HAP-1 (cell line): ENCODE measurements around the gene WDR35.
"Not testable (repeated sequence)": the region's sequence is repeated elsewhere in the genome, so short reads cannot be mapped to it uniquely, and the experiment has no call there.

Experiments used
- DNase-seq, 2 experiments: peaks; one replicate each; pipeline ENCODE4 v3.0.0-alpha.2; 2016 to 2020; ENCODE audit warnings: low spot score in 2 of 2
- H3K27me3 ChIP-seq: fragments of 250-450 bp; sonication (Bioruptor Pico); 2 replicates; pipeline ENCODE4 v1.5.1; 2020; ENCODE audit warnings: low read depth, mild to moderate bottlenecking, moderate library complexity
- H3K36me3 ChIP-seq: fragments of 250-450 bp; sonication (Bioruptor Pico); replicated peaks from 2 replicates; pipeline ENCODE4 v1.5.1; 2020; ENCODE audit warnings: mild to moderate bottlenecking
- H3K4me1 ChIP-seq: fragments of 250-450 bp; sonication (Bioruptor Pico); 2 replicates; pipeline ENCODE4 v1.5.1; 2020; ENCODE audit warnings: mild to moderate bottlenecking
- H3K4me3 ChIP-seq: fragments of 250-450 bp; sonication (Bioruptor Pico); 2 replicates; pipeline ENCODE4 v1.5.1; 2020; ENCODE audit warnings: mild to moderate bottlenecking, moderate library complexity
- H3K9me3 ChIP-seq: fragments of 250-450 bp; sonication (Bioruptor Pico); 2 replicates; pipeline ENCODE4 v1.5.1; 2020; ENCODE audit warnings: mild to moderate bottlenecking, moderate library complexity
- in situ Hi-C: fragments of 300-500 bp; cut with MboI; formaldehyde crosslinking; loops from 3 replicates; pipeline ENCODE4 v1.14.3; 2020; ENCODE audit warnings: low sequenced_read_pairs, inconsistent platforms, mixed read lengths

Gene WDR35

DNA sequence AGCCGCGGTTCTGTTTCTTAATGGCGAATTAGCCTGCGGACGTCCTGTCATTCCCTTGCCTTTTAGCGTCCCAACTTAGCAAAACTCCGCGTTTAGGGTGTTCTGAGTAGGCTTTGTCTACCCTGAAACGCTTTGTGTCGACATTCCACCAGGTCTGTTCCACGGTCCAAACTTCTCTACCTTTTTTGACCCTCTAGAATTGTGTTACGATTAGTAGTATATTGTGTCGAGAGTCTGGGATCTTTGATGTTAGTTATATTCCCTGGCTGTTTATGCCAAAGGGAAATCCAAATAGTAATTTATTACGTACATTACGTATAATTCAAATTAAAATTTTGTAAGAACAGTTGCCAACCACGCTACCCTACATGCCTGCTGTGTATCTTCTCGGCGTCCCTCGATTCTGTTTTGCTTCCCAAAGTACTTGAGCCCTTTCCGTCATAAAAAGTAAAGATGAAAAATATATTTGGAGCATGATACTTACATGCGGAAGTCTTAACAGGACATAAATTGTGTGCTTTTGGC, 87.6 kb downstream of the WDR35 start:
- peaks cover 6% of the 10 kb centered on the region for H3K4me1 ChIP-seq
- in situ Hi-C loops = no loop called here
- H3K9me3 ChIP-seq = no peaks in the 10 kb centered on the region
- no peaks in the 10 kb centered on the region for H3K27me3 ChIP-seq
- no peak for DNase-seq
- no peaks in the 10 kb centered on the region; the same call in 1 of the 2 replicates for H3K36me3 ChIP-seq
- H3K4me3 ChIP-seq = peak overlapping the region; percentile 89

- H3K4me3 ChIP-seq = peak within 1 kb of the TSS; percentile 89
- no peaks in the 10 kb centered on the region for H3K27me3 ChIP-seq
- in situ Hi-C loops = no loop called here
- H3K4me1 ChIP-seq = peaks cover 6% of the 10 kb centered on the region
- H3K9me3 ChIP-seq = no peaks in the 10 kb centered on the region
- H3K36me3 ChIP-seq = no peaks in the 10 kb centered on the region; the same call in 1 of the 2 replicates
- peak; percentile 86 to 94 for DNase-seq
Observed at GRCh38 chr2:19901442-19902215, 88.3 kb downstream of the WDR35 start, which contains the start of gene TTC32. TTC32 (minus strand) TSS chr2:19901983; CDS start chr2:19901854, 129 bp downstream.

- Histone ChIP-seq H3K4me1 (peaks cover 6% of the 10 kb centered on the region), H3K4me3 (peak overlapping the region; percentile 89), H3K9me3 (no peaks in the 10 kb centered on the region), H3K36me3 (no peaks in the 10 kb centered on the region; the same call in 1 of the 2 replicates), H3K27me3 (no peaks in the 10 kb centered on the region)
- in situ Hi-C loops = no loop called here
- DNase-seq = no peak
Observed at GRCh38 chr2:19900931-19901441, 88.9 kb downstream of the WDR35 start.

DNA sequence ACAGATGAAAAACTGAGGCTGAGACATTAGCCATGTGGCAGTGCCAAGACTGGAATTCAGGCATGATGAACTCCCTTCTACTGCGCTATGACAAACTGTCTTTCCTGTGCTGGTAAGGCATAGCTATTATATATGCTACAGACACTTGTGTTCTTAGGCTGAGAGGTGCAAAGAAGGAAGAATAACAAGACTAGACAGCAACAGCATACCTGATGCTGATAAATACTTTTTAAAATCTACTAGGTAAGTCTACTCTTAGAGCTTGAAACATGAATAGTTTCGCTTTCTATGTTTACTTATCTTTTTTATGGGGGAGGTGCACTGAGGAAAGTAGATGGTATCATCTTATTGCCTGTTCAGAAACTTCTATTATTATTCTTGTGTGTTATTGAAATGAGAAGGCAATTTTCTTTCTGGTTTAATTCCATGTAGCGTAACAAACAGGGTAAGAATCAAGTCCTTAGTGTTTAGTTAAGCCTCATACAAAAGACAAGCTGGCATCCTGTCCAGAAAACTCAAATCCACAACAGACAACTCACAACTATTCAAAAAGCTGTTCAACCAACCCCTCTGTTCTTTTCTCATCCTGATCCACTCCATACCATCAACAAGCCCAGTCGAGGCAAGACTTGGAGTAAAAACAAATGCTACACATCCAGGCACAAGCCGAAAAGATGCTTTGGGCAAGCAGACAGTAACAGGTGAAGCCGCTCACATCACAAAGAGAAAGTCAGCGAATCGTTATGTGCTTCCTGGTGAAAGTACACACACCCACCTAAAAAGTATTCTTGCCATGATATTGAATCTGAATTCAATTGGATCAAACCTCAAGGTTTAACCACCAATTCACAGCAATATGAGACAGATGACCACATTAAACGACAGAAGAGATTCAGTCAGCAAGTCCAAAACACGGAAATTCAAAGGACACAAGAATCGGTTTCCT, 89.6 kb downstream of the WDR35 start:
- Histone ChIP-seq H3K4me1 (peaks cover 6% of the 10 kb centered on the region), H3K27me3 (no peaks in the 10 kb centered on the region), H3K9me3 (no peaks in the 10 kb centered on the region), H3K36me3 (no peaks in the 10 kb centered on the region; the same call in 1 of the 2 replicates), H3K4me3 (peak overlapping the region; percentile 89)
- peak in 1 of 2 experiments; percentile 33 for DNase-seq
- in situ Hi-C loops = no loop called here

DNA sequence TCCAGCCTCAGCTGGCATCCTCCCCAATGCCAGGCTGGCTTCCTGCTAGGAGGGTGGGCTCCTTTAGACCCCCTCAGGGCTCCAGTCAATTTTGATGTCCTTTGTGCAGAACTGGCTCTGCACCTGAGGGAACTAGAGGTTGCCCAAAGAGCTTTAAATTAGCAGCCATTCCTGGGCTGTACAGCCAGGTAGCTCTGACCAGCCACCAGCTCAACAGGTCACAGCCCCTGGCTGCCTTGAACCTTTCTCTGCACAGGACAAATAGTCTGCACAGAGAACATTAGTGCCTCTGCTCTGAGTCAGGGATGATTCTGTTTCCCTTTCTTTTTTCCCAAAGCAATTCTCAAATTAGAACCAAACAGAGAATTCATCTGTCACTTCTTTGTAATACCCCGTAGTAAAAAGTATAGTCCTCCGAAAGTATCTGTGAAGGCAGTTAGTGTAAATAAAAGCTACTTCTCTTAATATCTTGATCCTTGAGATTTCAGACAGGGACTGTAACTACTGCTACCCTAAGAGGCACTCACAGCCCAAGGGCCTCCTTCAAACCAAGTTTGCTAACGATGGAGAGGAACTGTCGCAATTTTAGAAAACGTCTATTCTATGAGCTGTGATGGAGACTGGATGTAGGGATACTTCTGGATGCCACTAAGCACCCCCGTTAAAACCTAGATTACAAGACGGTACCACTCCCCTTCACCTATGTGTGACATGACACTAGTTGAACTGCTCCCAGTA, 91.1 kb downstream of the WDR35 start:
- in situ Hi-C loops = no loop called here
- H3K9me3 ChIP-seq = no peaks in the 10 kb centered on the region
- no peaks in the 10 kb centered on the region for H3K27me3 ChIP-seq
- no peak overlapping the region for H3K4me3 ChIP-seq
- H3K36me3 ChIP-seq = no peaks in the 10 kb centered on the region; the same call in 1 of the 2 replicates
- no peak for DNase-seq
- H3K4me1 ChIP-seq = peaks cover 6% of the 10 kb centered on the region

- Histone ChIP-seq H3K4me3 (no peak overlapping the region), H3K4me1 (peaks cover 4% of the 10 kb centered on the region), H3K36me3 (no peaks in the 10 kb centered on the region; the same call in 1 of the 2 replicates), H3K27me3 (no peaks in the 10 kb centered on the region), H3K9me3 (no peaks in the 10 kb centered on the region)
- in situ Hi-C loops = no loop called here
- DNase-seq = no peak
Observed at GRCh38 chr2:19897623-19898245, 92.2 kb downstream of the WDR35 start.

DNA sequence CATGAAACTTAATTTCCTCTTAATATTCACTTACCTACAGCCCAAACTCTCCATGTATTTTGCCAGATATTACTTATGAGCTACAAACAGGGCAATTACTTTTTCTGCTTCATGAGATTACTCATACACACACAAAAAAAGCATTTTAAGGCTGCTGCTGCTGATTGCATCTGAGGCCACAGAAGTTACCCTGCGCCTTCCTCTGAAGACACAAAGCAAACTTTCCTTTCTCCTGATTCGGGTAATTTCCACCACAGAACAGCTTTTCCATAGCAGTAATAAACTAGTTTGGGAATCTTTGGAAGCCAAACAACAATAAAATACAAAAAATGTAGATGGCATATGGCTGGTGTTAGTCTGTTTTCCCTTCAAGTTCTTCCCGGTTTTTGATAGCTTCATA, 94.4 kb downstream of the WDR35 start:
- Histone ChIP-seq H3K4me3 (no peak overlapping the region), H3K27me3 (no peaks in the 10 kb centered on the region), H3K36me3 (no peaks in the 10 kb centered on the region), H3K4me1 (peaks cover 2% of the 10 kb centered on the region; the same call in 1 of the 2 replicates), H3K9me3 (no peaks in the 10 kb centered on the region)
- DNase-seq = no peak
- in situ Hi-C loops = no loop called here

DNA sequence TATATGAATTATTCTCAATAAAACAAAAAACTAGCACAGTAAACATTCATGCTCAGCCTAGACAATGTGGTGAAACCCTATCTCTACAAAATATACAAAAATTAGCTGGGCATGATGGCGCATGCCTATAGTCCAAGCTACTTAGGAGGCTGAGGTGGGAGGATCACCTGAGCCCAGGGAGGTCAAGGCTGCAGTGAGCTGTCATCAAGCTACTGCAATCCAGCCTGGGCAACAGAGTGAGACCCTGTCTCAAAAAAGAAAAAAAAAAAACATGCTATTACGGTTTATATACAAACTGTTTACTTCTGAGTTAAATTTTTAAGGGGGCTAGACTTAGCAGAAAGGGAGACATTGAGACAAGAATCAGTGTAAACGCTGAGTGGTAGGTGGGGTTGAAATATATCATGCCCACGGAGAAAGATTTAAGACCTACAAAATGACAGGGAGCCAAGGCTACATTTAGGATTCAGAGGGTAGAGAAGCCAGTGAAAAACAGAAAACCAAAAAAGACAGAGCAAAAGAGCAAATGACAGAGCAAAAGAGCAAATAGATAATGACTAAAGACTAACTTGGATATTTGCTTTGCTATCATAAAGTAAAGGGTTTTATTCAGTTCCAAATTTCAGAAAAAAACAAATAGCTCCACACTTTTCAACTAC, 95.6 kb downstream of the WDR35 start:
- Histone ChIP-seq H3K9me3 (no peaks in the 10 kb centered on the region), H3K4me1 (peaks cover 8% of the 10 kb centered on the region), H3K4me3 (no peak overlapping the region), H3K27me3 (no peaks in the 10 kb centered on the region), H3K36me3 (no peaks in the 10 kb centered on the region)
- no peak for DNase-seq
- in situ Hi-C loops = no loop called here

- Histone ChIP-seq H3K9me3 (no peaks in the 10 kb centered on the region), H3K4me3 (no peak overlapping the region), H3K4me1 (peaks cover 8% of the 10 kb centered on the region), H3K36me3 (no peaks in the 10 kb centered on the region), H3K27me3 (no peaks in the 10 kb centered on the region)
- no peak for DNase-seq
- in situ Hi-C loops = no loop called here
Observed at GRCh38 chr2:19893520-19894133, 96.3 kb downstream of the WDR35 start.

- in situ Hi-C loops, H3K36me3 ChIP-seq, H3K27me3 ChIP-seq, DNase-seq, H3K9me3 ChIP-seq, H3K4me3 ChIP-seq, H3K4me1 ChIP-seq: not testable (repeated sequence)
Observed at GRCh38 chr2:19891971-19892370, 97.9 kb downstream of the WDR35 start.

DNA sequence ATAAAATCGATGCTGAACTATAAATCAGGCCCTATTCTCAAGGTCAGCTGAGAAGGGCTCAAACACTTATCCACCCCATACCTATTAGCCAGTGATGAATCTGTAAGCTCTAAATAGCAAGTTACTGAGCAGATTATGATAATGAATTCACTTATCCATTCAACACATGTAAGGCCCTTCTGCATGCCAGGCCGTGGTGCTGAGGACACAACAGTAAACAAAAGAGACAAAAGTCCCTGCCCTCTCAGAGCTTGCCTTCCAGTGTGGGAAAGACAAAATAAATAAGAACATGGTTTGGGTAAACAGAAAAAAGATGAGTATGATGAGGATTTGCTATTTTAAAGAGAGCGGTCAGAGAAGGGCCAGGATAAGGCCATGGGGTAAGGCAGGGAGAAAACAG, 99.8 kb downstream of the WDR35 start:
- Histone ChIP-seq H3K4me1 (peaks cover 8% of the 10 kb centered on the region), H3K27me3 (no peaks in the 10 kb centered on the region), H3K36me3 (no peaks in the 10 kb centered on the region), H3K4me3 (no peak overlapping the region), H3K9me3 (no peaks in the 10 kb centered on the region)
- in situ Hi-C loops = no loop called here
- peak; percentile 45 to 51 for DNase-seq

DNA sequence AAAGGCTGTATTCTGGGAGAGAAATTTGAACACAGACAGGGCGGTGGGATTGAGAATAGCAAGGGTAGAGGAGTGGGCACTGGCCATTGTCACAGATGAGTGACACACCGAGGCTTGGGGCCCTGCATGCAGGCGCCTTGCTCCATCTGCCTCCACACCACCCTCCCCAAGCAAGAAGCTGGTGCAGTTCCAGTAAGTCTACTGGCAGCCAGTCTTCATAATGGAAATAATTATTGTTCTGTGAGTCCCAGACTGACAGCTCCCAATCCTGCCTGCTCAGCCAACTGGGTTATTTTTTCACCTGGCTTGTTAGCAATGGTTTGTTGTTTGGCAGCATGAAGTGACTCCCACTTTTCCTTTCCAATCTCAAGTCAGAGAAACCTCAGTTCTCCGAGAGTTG, 101.1 kb downstream of the WDR35 start:
- no peak for DNase-seq
- no peaks in the 10 kb centered on the region for H3K9me3 ChIP-seq
- H3K36me3 ChIP-seq = no peaks in the 10 kb centered on the region
- H3K4me3 ChIP-seq = no peak overlapping the region
- H3K27me3 ChIP-seq = no peaks in the 10 kb centered on the region
- H3K4me1 ChIP-seq = peaks cover 8% of the 10 kb centered on the region
- in situ Hi-C loops = no loop called here
